ENCODE data around the gene DRD2.

- TF ChIP-seq CTCF (IDR thresholded peaks at IDR 0.05) (no peak), POLR2A (IDR thresholded peaks at IDR 0.05) (no peak)
Measured at GRCh38 chr11:113467545-113467944, 7.7 kb downstream of the DRD2 start.
